Measurements from ENCODE around the gene RGPD5. TPM values are rescaled to one million over a fixed set of nuclear protein-coding genes. Genes with fewer than 3 reads are reported as not detected.
"Not testable (repeated sequence)": the region's sequence is repeated elsewhere in the genome, so short reads cannot be mapped to it uniquely, and the experiment has no call there.

The RGPD5 gene
- total RNA-seq, 1 donor = 28.6 TPM

GRCh38 chr2:109882112-109882511 is 88.0 kb downstream of the RGPD5 start:
- not testable (repeated sequence) for H3K4me1 ChIP-seq (ENCODE audit: insufficient read depth, low read length); H3K27me3 ChIP-seq (ENCODE audit: insufficient read depth, low read length); H3K36me3 ChIP-seq (ENCODE audit: insufficient read depth, low read length); H4K20me1 ChIP-seq (ENCODE audit: insufficient read depth, low read length); H3K4me3 ChIP-seq (ENCODE audit: insufficient read depth, low read length); H3K79me2 ChIP-seq (ENCODE audit: insufficient read depth, low read length); H3K27ac ChIP-seq (ENCODE audit: low read depth, low read length); DNase-seq (ENCODE audit: insufficient read length, low spot score, missing footprints); H3K9me3 ChIP-seq (ENCODE audit: low read depth, low read length); H2AFZ ChIP-seq (ENCODE audit: low read length); H3K4me2 ChIP-seq (ENCODE audit: insufficient read depth, low read length)

GRCh38 chr2:109888414-109888813 is 94.3 kb downstream of the RGPD5 start:
- not testable (repeated sequence) for H3K27ac ChIP-seq (ENCODE audit: low read depth, low read length); H3K4me2 ChIP-seq (ENCODE audit: insufficient read depth, low read length); H3K4me1 ChIP-seq (ENCODE audit: insufficient read depth, low read length); H3K4me3 ChIP-seq (ENCODE audit: insufficient read depth, low read length); H3K9me3 ChIP-seq (ENCODE audit: low read depth, low read length); H4K20me1 ChIP-seq (ENCODE audit: insufficient read depth, low read length); H3K27me3 ChIP-seq (ENCODE audit: insufficient read depth, low read length); H2AFZ ChIP-seq (ENCODE audit: low read length); H3K79me2 ChIP-seq (ENCODE audit: insufficient read depth, low read length); DNase-seq (ENCODE audit: insufficient read length, low spot score, missing footprints); H3K36me3 ChIP-seq (ENCODE audit: insufficient read depth, low read length)

DNA sequence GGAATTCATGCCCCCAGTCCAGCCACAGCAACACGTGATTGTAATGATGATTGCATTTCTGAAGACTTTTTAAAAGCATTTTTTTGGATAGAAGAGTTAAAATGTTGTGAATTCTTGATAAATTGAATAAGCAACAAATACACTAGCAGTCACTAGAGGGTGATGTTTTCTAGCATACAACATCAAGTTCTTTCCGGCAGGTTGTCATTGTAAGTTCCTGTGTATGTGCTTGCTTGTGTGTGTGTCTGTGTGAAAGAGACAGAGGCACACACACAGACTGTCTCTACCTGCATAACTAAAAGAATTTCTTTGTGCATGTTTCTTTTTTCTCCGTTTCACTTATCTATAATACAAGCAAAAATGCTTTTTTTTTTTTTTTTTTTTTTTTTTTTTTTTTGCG is 95.8 kb downstream of the RGPD5 start:
- not testable (repeated sequence) for H3K36me3 ChIP-seq (ENCODE audit: insufficient read depth, low read length)

DNA sequence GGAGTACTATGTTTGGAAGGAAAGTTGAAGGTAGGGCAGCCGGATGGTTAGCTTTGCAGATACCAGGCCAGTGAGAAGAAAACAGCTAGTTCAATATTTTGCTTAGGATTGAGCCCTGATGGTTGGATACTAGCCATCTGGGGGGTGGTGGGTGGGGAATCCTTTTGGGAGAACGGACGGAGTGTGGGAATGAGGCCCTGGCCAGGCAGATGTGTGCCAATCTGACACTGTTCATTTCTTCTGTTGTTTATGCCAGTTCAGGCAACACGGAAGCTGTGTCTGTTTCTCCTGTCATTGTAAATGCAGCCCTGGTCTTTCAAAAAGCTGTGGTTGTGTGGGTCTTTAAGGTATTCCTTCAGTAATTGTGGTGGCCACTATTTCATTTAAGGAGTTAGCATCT is 96.9 kb downstream of the RGPD5 start:
- not testable (repeated sequence) for H3K36me3 ChIP-seq (ENCODE audit: insufficient read depth, low read length); H3K27ac ChIP-seq (ENCODE audit: low read depth, low read length); H3K4me1 ChIP-seq (ENCODE audit: insufficient read depth, low read length); H2AFZ ChIP-seq (ENCODE audit: low read length); H3K27me3 ChIP-seq (ENCODE audit: insufficient read depth, low read length); H3K4me3 ChIP-seq (ENCODE audit: insufficient read depth, low read length); DNase-seq (ENCODE audit: insufficient read length, low spot score, missing footprints); H3K4me2 ChIP-seq (ENCODE audit: insufficient read depth, low read length); H4K20me1 ChIP-seq (ENCODE audit: insufficient read depth, low read length); H3K9me3 ChIP-seq (ENCODE audit: low read depth, low read length); H3K79me2 ChIP-seq (ENCODE audit: insufficient read depth, low read length)

More for the DNA sequence above, 95.8 kb downstream of the RGPD5 start:
- H3K4me2 ChIP-seq (ENCODE audit: insufficient read depth, low read length); H3K27me3 ChIP-seq (ENCODE audit: insufficient read depth, low read length); H2AFZ ChIP-seq (ENCODE audit: low read length); H3K4me3 ChIP-seq (ENCODE audit: insufficient read depth, low read length); H3K27ac ChIP-seq (ENCODE audit: low read depth, low read length); H3K9me3 ChIP-seq (ENCODE audit: low read depth, low read length); DNase-seq (ENCODE audit: insufficient read length, low spot score, missing footprints); H4K20me1 ChIP-seq (ENCODE audit: insufficient read depth, low read length); H3K79me2 ChIP-seq (ENCODE audit: insufficient read depth, low read length); H3K4me1 ChIP-seq (ENCODE audit: insufficient read depth, low read length): not testable (repeated sequence)

GRCh38 chr2:109893736-109894135 is 99.6 kb downstream of the RGPD5 start:
- not testable (repeated sequence) for H2AFZ ChIP-seq (ENCODE audit: low read length)

DNA sequence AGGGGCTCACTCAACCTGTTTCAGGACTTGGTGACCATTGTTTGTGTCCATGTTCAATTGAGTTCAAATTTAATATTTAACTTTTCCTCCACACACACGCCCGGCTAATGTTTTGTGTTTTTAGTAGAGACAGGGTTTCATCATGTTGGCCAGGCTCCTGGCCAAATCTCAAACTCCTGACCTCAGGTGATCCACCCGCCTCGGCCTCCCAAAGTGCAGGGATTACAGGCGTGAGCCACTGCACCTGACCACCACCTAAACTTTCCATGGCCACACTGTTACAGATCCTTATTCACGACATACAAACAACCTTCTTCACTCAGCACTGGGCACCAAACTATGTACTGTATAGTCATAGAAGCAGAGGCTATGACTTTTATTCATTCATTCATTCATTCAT is 100.0 kb downstream of the RGPD5 start:
- H3K4me3 ChIP-seq (ENCODE audit: insufficient read depth, low read length); H3K36me3 ChIP-seq (ENCODE audit: insufficient read depth, low read length); H3K27ac ChIP-seq (ENCODE audit: low read depth, low read length); H2AFZ ChIP-seq (ENCODE audit: low read length); H3K27me3 ChIP-seq (ENCODE audit: insufficient read depth, low read length); H3K79me2 ChIP-seq (ENCODE audit: insufficient read depth, low read length); H3K4me1 ChIP-seq (ENCODE audit: insufficient read depth, low read length); DNase-seq (ENCODE audit: insufficient read length, low spot score, missing footprints); H3K4me2 ChIP-seq (ENCODE audit: insufficient read depth, low read length); H3K9me3 ChIP-seq (ENCODE audit: low read depth, low read length); H4K20me1 ChIP-seq (ENCODE audit: insufficient read depth, low read length): not testable (repeated sequence)

More at GRCh38 chr2:109893736-109894135, 99.6 kb downstream of the RGPD5 start:
- not testable (repeated sequence) for H3K27ac ChIP-seq (ENCODE audit: low read depth, low read length); H3K36me3 ChIP-seq (ENCODE audit: insufficient read depth, low read length); H3K4me2 ChIP-seq (ENCODE audit: insufficient read depth, low read length); H3K79me2 ChIP-seq (ENCODE audit: insufficient read depth, low read length); H3K4me1 ChIP-seq (ENCODE audit: insufficient read depth, low read length); H3K4me3 ChIP-seq (ENCODE audit: insufficient read depth, low read length); H3K27me3 ChIP-seq (ENCODE audit: insufficient read depth, low read length); H4K20me1 ChIP-seq (ENCODE audit: insufficient read depth, low read length); H3K9me3 ChIP-seq (ENCODE audit: low read depth, low read length); DNase-seq (ENCODE audit: insufficient read length, low spot score, missing footprints)

- H3K4me2 ChIP-seq (ENCODE audit: insufficient read depth, low read length); H3K9me3 ChIP-seq (ENCODE audit: low read depth, low read length); H2AFZ ChIP-seq (ENCODE audit: low read length); H3K4me1 ChIP-seq (ENCODE audit: insufficient read depth, low read length); H3K27me3 ChIP-seq (ENCODE audit: insufficient read depth, low read length); H3K4me3 ChIP-seq (ENCODE audit: insufficient read depth, low read length); H3K36me3 ChIP-seq (ENCODE audit: insufficient read depth, low read length); DNase-seq (ENCODE audit: insufficient read length, low spot score, missing footprints); H3K79me2 ChIP-seq (ENCODE audit: insufficient read depth, low read length); H3K27ac ChIP-seq (ENCODE audit: low read depth, low read length); H4K20me1 ChIP-seq (ENCODE audit: insufficient read depth, low read length): not testable (repeated sequence)
Measured at GRCh38 chr2:109895090-109895869, 101.2 kb downstream of the RGPD5 start.

GRCh38 chr2:109896212-109896611 is 102.1 kb downstream of the RGPD5 start:
- H3K36me3 ChIP-seq (ENCODE audit: insufficient read depth, low read length); H3K4me3 ChIP-seq (ENCODE audit: insufficient read depth, low read length); DNase-seq (ENCODE audit: insufficient read length, low spot score, missing footprints); H3K9me3 ChIP-seq (ENCODE audit: low read depth, low read length); H3K4me2 ChIP-seq (ENCODE audit: insufficient read depth, low read length); H3K79me2 ChIP-seq (ENCODE audit: insufficient read depth, low read length); H4K20me1 ChIP-seq (ENCODE audit: insufficient read depth, low read length); H3K4me1 ChIP-seq (ENCODE audit: insufficient read depth, low read length); H3K27ac ChIP-seq (ENCODE audit: low read depth, low read length); H2AFZ ChIP-seq (ENCODE audit: low read length); H3K27me3 ChIP-seq (ENCODE audit: insufficient read depth, low read length): not testable (repeated sequence)

GRCh38 chr2:109897769-109898461 is 103.8 kb downstream of the RGPD5 start:
- H3K4me2 ChIP-seq (ENCODE audit: insufficient read depth, low read length); H3K36me3 ChIP-seq (ENCODE audit: insufficient read depth, low read length); H2AFZ ChIP-seq (ENCODE audit: low read length); H3K4me1 ChIP-seq (ENCODE audit: insufficient read depth, low read length); H3K27me3 ChIP-seq (ENCODE audit: insufficient read depth, low read length); H4K20me1 ChIP-seq (ENCODE audit: insufficient read depth, low read length); H3K27ac ChIP-seq (ENCODE audit: low read depth, low read length); H3K79me2 ChIP-seq (ENCODE audit: insufficient read depth, low read length); DNase-seq (ENCODE audit: insufficient read length, low spot score, missing footprints); H3K9me3 ChIP-seq (ENCODE audit: low read depth, low read length); H3K4me3 ChIP-seq (ENCODE audit: insufficient read depth, low read length): not testable (repeated sequence)
